Measurements from ENCODE around the gene KCNK17.
"Not testable (repeated sequence)": the region's sequence is repeated elsewhere in the genome, so short reads cannot be mapped to it uniquely, and the experiment has no call there.

KCNK17 gene

GRCh38 chr6:39302669-39303424 is 11.4 kb downstream of the KCNK17 start:
- DNase-seq (ENCODE audit: low read depth in 1 of 2, low spot score in 1 of 2), result peak; percentile 66 to 82

- DNase-seq (ENCODE audit: low read depth in 1 of 2, low spot score in 1 of 2), result no peak
These were observed 12.2 kb downstream of the KCNK17 start for GRCh38 chr6:39302011-39302410.

DNA sequence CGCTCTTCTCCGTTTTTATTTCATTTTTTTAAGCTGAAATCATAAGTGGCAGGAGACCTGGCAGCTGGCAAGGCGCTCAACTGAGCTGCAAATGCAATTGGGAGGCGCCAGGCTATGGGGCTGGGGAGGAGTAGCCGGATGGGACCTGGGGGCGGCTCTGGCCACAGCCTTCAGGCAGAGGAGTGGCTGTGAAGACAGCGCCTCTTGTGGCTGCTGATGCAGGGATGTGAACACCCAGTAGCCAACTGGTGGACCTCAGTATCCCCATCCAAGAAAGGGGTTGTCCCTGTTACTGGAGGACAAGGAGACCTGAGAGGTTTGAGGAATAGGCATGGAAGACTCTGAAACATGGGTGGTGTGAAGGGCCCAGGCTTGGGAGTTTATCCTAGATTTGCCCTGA is 12.6 kb downstream of the KCNK17 start:
- no peak for DNase-seq (ENCODE audit: low read depth in 1 of 2, low spot score in 1 of 2)

DNA sequence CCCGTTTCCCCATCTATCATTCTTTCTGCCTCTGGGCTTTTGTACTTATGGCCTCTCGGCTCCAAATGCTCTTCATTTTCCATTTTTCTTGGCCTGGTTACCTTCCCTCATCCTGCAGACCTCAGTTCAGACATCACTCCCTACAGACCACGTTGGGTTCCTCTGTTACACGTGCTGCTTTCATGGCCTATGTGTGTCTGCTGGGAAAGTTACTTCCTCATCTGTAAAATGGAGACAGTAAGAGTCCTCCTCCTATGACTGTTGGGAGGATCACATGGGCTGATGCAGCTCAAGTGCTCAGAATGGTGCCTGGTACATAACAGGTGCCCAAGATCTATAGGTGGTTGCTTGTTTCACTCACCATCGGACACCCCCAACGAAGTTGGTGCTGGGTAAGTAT is 13.5 kb downstream of the KCNK17 start:
- no peak for DNase-seq (ENCODE audit: low read depth in 1 of 2, low spot score in 1 of 2)

GRCh38 chr6:39298061-39298460 is 16.2 kb downstream of the KCNK17 start:
- no peak for DNase-seq (ENCODE audit: low read depth in 1 of 2, low spot score in 1 of 2)

- DNase-seq (ENCODE audit: low read depth in 1 of 2, low spot score in 1 of 2), result no peak
These were observed 17.2 kb downstream of the KCNK17 start for GRCh38 chr6:39296745-39297640.

DNA sequence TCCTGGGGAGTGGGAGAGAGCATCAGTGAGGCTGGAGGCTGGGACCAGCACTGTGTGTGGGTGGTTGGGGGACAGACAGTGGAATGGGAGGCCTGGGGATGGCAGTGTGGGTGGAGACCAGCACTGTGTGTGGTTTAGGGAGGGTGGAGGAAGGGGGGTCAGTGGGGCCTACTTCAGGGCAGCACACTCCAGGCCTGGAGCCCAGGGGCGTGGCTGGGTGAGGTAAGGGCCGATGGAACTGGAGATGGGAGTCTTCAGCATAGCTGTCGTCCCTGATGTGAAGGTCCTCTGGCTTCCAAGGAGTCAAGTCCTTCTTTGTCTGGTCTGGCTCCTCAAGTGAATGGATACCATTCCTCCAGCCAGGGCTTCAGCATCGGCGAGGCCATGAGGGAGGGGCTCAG is 18.6 kb downstream of the KCNK17 start:
- DNase-seq (ENCODE audit: low read depth in 1 of 2, low spot score in 1 of 2), result no peak

- no peak for DNase-seq (ENCODE audit: low read depth in 1 of 2, low spot score in 1 of 2)
These were observed 19.3 kb downstream of the KCNK17 start for GRCh38 chr6:39294899-39295298.

DNA sequence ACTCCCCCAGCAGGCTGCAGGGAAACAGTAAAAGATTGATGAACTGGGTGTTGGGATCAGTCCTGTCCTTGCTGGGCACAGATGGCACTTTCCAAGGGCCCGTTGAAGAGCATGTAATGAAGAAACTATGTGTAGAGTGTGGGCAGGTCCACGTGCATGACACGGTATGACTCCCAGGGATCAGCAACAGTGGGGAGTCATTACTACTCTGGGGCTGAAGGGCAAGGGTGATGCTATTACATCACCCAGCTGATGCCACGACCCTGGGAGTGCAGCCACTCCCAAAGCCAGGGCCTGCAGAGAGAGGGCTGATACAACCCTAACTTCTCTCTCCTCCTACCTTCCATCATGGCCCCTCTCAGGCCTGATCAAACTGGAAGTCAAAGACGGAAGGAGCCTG is 20.1 kb downstream of the KCNK17 start:
- no peak for DNase-seq (ENCODE audit: low read depth in 1 of 2, low spot score in 1 of 2)

GRCh38 chr6:39292637-39293036 is 21.6 kb downstream of the KCNK17 start:
- DNase-seq (ENCODE audit: low read depth in 1 of 2, low spot score in 1 of 2), result no peak

GRCh38 chr6:39289490-39289889 is 24.7 kb downstream of the KCNK17 start:
- no peak for DNase-seq (ENCODE audit: low read depth in 1 of 2, low spot score in 1 of 2)

GRCh38 chr6:39287601-39288000 is 26.6 kb downstream of the KCNK17 start:
- no peak for DNase-seq (ENCODE audit: low read depth in 1 of 2, low spot score in 1 of 2)

GRCh38 chr6:39286596-39286995 is 27.6 kb downstream of the KCNK17 start:
- not testable (repeated sequence) for DNase-seq (ENCODE audit: low read depth in 1 of 2, low spot score in 1 of 2)

DNA sequence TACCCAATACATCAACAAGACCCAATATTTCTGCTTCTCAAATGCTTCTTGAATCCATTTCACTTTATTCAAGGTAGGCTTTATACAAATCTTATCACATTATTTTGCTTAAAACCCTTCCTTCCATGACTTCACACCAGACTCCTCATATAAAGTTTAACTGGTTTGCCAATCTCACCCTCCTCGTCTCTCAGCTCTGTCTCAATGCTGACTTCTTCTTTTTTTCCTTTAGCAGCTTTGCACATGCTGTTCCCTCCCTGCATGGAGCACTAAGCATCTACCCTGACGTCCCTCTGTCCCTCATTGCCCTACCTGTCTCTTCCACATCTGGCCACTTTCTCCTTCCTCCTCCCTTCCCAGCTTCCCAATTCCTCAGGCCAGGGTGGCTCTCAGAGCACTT is 31.4 kb downstream of the KCNK17 start:
- DNase-seq (ENCODE audit: low read depth in 1 of 2, low spot score in 1 of 2), result no peak

- DNase-seq (ENCODE audit: low read depth in 1 of 2, low spot score in 1 of 2), result no peak
These were observed 32.8 kb downstream of the KCNK17 start for GRCh38 chr6:39281312-39281980.

- no peak for DNase-seq (ENCODE audit: low read depth in 1 of 2, low spot score in 1 of 2)
These were observed 33.9 kb downstream of the KCNK17 start for GRCh38 chr6:39280247-39280731.

DNA sequence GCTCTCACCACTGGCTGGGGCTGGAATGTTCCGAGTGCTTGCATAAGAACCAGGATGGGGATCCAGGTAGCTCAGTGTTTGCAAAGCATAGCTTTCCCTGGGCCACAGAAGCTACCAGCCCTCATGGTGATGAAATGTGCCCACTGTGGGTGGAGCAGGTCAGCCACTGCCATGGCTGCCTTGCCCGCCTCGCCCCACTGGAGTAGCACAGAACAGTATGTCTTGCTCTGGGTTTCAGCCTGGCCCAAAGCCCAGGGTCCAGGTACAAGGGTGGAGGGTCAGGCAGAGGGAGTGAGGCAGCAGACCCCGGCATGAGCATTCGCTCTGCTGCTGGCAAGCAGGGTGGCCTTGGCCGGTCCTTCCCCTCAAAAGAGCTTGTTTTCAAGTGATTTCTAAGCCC is 34.7 kb downstream of the KCNK17 start:
- DNase-seq (ENCODE audit: low read depth in 1 of 2, low spot score in 1 of 2), result no peak

GRCh38 chr6:39276379-39276995 is 37.7 kb downstream of the KCNK17 start:
- DNase-seq (ENCODE audit: low read depth in 1 of 2, low spot score in 1 of 2), result no peak

DNA sequence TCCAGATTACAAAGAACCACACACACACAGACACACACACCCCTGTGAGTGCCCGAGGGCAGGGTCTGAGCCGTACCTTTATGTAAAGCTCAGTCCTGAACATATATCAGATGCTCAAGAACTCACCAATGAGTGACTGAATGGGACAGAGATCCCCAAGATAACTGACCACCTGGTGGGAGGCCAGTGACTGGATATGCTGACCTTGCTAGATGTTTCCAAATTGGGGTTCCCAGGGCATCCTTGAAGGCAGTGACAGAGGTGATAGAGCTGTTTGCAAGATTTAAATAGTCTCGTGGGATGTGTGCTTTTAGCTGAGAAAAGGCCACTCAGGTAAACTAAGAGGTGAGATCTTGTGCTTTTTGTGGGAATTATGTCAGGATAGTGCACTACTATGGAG is 39.3 kb downstream of the KCNK17 start:
- no peak for DNase-seq (ENCODE audit: low read depth in 1 of 2, low spot score in 1 of 2)

DNA sequence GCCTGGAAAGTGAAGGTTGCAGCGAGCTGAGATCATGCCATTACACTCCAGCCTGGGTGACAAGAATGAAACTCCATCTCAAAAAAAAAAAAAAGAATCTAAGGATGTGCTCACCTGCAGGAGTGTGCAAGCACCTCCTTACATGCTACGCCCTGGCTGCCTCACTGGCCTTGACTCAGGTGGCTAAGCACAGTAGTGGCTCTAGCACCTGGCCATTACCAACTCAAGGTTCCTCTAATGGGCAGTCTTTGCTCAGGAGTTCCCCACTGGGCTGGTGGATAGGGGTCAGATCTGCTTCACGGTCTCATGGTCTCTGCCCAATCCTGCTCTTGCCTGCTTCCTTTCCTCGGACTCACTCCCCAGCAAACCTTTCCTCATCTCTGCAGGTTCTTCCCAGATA is 39.7 kb downstream of the KCNK17 start:
- no peak for DNase-seq (ENCODE audit: low read depth in 1 of 2, low spot score in 1 of 2)

DNA sequence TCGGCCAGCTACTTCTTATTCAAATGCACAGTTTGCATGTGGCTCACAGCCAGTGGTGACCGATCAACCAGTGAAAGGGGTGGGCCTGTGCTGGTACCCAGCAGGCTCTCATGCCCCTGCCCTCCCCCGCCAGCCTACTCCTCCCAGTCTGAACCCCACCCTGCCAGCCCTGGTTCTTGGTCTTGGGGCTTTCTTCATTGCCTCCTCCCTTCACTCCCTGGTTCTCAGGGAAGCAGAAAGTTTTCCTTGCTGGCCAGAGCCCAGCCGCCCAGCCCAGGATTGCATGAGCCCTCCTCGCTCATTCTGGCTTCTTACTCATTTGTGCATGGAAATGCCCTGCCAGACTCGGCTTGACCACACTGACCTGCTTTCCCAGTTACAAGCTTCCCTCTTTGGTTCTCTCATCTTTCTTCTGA is 40.8 kb downstream of the KCNK17 start:
- no peak for DNase-seq (ENCODE audit: low read depth in 1 of 2, low spot score in 1 of 2)

Measured in activated T-helper 1 cell treated with anti-CD3 and anti-CD28 coated beads, Interleukin-2, amount 50 U/mL, for 16 hours (primary cell).